ENCODE results near the gene IL1RL2.

Gene IL1RL2

DNA sequence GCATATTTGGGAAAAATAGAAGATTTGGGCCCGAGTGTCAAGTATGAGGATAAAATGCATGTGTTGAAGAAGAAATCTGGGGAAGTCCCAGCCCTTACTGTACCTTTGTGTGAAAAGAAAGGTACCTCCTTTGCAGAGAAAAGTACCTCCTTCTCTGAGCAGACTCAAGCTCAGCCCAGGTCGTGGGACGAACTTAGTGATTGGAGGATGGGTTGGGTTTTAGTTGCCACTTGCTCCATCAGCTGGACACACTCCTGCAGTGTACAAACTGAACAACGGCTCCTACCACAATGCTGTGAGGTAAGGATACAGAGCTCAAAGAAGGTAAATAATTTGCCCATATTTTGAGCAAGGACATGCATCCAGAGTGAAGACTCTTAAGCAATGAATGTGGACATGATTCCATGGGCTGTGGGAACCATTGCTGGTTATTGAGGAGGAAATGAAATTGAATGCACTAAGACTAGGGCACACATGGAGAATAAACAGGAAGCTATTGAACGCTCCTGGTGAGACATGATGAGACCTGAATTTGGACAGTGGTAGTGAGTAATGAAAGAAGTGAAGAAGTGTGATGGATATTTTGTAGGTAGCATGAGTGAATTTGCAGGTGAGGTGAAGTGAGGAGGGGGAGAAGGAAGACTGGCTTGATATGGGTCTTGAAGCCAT lies 74.8 kb downstream of the IL1RL2 start:
- DNase-seq (ENCODE audit: low read depth), result no peak
- TF ChIP-seq, protein P1, sequence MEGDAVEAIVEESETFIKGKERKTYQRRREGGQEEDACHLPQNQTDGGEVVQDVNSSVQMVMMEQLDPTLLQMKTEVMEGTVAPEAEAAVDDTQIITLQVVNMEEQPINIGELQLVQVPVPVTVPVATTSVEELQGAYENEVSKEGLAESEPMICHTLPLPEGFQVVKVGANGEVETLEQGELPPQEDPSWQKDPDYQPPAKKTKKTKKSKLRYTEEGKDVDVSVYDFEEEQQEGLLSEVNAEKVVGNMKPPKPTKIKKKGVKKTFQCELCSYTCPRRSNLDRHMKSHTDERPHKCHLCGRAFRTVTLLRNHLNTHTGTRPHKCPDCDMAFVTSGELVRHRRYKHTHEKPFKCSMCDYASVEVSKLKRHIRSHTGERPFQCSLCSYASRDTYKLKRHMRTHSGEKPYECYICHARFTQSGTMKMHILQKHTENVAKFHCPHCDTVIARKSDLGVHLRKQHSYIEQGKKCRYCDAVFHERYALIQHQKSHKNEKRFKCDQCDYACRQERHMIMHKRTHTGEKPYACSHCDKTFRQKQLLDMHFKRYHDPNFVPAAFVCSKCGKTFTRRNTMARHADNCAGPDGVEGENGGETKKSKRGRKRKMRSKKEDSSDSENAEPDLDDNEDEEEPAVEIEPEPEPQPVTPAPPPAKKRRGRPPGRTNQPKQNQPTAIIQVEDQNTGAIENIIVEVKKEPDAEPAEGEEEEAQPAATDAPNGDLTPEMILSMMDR (IDR thresholded peaks at IDR 0.05; ENCODE audit: low read depth, low read length, missing control alignments), result no peak
- no peak overlapping the region for H3K4me3 ChIP-seq (ENCODE audit: low read depth, low read length)

DNA sequence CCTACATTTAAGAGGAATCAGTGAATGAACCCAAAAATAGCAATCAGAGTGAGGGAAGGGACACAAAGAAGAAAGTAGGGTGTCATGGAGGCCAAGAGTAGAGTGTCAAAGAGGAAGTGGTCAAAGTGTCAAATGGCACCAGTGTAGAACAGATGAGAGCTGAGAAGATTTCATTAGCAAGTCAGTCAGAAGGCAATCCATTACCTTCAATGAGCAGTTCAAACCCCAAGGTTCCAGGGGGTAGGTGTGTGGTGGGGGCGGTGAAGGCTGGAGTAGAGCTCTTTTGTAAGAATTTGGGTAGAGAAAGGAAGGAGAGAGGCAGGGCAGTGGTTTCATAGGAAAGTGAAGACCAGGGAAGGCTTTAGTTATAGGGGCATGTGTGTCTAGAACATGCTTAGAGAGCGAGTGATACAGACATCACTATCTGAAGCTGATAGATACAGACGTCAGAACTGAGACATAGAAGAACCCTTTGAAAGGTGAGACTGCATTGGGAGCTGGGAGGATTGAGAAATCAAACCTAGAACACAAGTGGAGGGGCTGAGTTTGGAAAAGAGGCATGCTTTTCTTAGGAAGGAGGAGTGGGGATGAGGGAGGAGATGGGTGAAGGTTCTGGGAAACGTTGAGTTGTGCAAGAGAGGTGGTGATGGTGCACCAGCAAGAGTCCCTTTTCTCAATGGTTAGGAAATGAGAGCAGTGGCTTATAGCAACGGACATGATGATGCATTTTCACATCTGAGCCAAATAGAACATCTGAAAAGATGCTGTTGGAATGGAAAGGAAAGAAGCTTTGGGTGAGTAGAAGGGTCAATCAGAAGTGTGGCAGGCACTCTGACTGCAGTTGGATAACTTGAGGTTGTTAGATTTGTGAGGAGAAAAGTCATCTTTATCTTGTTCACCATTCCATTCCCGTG lies 75.7 kb downstream of the IL1RL2 start:
- TF ChIP-seq, protein P1 (IDR thresholded peaks at IDR 0.05; ENCODE audit: low read depth, low read length, missing control alignments), result no peak
- no peak for DNase-seq (ENCODE audit: low read depth)
- no peak overlapping the region for H3K4me3 ChIP-seq (ENCODE audit: low read depth, low read length)

DNA sequence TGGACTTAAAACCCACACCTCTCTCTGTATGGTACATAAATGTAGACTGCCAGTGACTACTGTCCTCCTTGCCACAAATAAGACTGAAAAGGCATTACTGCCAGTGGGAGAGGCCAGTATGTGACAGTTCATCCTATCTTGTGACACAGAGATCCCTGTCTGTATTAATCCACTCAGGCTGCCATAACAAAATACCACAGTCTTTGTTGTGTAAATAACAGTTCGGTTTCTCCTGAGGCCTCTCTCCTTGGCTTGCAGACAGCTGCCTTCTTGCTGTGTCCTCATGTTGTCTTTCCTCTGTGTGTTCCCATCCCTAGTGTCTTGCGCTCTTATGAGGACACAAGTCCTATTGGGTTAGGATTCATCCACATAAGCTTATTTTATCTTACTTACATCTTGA lies 78.1 kb downstream of the IL1RL2 start:
- TF ChIP-seq, protein P1 (IDR thresholded peaks at IDR 0.05; ENCODE audit: low read depth, low read length, missing control alignments), result no peak
- H3K4me3 ChIP-seq (ENCODE audit: low read depth, low read length), result no peak overlapping the region
- DNase-seq (ENCODE audit: low read depth), result no peak

DNA sequence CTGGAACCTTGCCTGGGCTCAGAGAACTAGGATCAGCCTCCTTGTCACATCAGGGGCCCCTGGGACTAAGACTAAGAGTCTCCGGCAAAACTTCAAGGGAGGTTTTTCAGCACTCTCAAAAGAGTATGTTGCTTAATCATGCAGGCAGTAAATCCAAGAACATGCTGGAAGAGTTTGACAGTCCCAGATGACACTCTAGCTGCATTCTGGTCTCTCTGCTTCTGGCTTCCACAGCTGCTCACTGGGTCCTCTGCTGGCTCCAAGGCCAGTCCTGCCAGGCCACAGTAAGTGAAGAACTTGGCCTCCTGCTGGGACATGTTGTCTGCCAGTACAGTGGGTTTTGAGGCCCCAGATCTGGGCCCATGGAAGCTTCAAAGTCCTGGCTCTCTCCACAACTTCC lies 79.4 kb downstream of the IL1RL2 start:
- no peak overlapping the region for H3K4me3 ChIP-seq (ENCODE audit: low read depth, low read length)
- DNase-seq (ENCODE audit: low read depth), result no peak
- TF ChIP-seq, protein P1 (IDR thresholded peaks at IDR 0.05; ENCODE audit: low read depth, low read length, missing control alignments), result no peak

DNA sequence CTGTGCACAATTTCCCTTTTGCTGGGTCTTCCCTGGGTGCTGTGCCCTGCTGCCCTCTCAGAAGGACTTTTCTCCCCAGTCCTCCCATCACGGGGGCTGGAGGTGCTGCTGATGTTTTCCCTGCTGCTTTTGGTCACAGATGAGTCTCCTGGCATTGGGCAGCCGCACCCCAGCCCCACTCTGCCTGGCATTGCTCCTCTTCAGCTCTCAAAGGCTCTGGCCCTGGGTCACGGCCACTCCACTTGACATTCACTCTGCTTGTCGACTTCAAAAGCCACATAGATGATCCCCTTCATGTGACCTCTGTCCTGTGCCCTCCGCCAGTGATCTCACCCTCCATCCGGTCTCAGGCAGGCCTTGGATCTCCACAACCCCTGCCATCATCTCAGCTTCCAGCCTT lies 81.0 kb downstream of the IL1RL2 start:
- no peak for DNase-seq (ENCODE audit: low read depth)
- H3K4me3 ChIP-seq (ENCODE audit: low read depth, low read length), result no peak overlapping the region
- TF ChIP-seq, protein P1 (IDR thresholded peaks at IDR 0.05; ENCODE audit: low read depth, low read length, missing control alignments), result no peak

DNA sequence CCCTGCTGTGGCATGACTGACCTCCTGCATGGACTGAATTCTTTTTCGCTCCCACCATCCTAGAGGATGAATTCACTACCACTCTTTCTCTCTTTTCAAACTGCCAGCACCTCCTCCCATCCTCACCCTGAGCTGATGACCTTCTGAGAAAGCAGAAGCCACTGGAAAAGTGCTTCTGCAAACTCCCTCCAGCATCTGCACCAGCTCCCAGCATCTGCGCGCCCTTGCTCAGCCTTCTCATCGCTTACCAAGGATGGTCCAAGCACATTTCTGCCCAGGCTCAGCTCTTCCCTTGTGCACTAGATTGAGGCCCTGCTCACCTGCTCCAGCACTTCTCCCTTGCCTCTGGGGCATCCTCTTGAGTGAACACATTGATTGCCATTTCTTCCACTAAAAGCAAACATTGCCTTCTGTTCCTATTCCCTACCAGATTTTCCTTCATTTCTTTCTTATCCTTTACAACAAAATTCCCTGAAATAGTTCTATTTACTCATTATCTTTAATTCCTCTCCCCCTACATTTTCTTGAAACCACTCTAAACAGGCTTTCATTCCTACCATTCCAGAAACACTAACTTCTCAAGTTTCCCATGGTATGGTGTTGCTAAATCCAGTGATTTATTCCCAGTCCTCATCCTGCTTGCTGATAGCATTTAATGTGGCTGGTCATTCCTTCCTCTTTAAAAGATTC lies 81.8 kb downstream of the IL1RL2 start:
- TF ChIP-seq, protein P1 (IDR thresholded peaks at IDR 0.05; ENCODE audit: low read depth, low read length, missing control alignments), result no peak
- no peak for DNase-seq (ENCODE audit: low read depth)
- no peak overlapping the region for H3K4me3 ChIP-seq (ENCODE audit: low read depth, low read length)
